Mammary epithelial cell (primary cell): ENCODE results near the gene MCM9.

Experiments
- CTCF ChIP-seq, 2 donors: IDR thresholded peaks in 1 of 2; conservative IDR thresholded peaks in 1 of 2; 2 replicates each; pipeline ENCODE4 v1.5.1; 2011 to 2012; ENCODE audit warnings: inconsistent platforms in 2 of 2, low read length in 2 of 2, mild to moderate bottlenecking in 2 of 2, control low read depth in 1 of 2, low read depth in 1 of 2; ENCODE audit not compliant: insufficient read depth in 1 of 2; ENCODE audit errors: extremely low read depth in 1 of 2
- EZH2 ChIP-seq: IDR thresholded peaks from 2 replicates; pipeline ENCODE4 v1.6.1; 2012; ENCODE audit warnings: low read length, inconsistent platforms, borderline replicate concordance

GRCh38 chr6:118801257-118801656 is 133.7 kb downstream of the MCM9 start:
- no peak for TF ChIP-seq CTCF (conservative IDR thresholded peaks at IDR 0.05 in 1 of 2, IDR thresholded peaks at IDR 0.05 in 1 of 2; ENCODE audit: extremely low read depth in 1 of 2, insufficient read depth in 1 of 2, low read depth in 1 of 2, low read length in 2 of 2)
- TF ChIP-seq EZH2 = no peak
